ENCODE data around the gene STK32B. TPM values are rescaled to one million over a fixed set of nuclear protein-coding genes. Genes with fewer than 3 reads are reported as not detected.
"Not testable (repeated sequence)": the region's sequence is repeated elsewhere in the genome, so short reads cannot be mapped to it uniquely, and the experiment has no call there.

The STK32B gene
- total RNA-seq (under 1 TPM; 0.08 to 0.28 TPM), polyA plus RNA-seq (under 1 TPM in 1 of 2 donors, not detected in 1; 0.02 TPM)

DNA sequence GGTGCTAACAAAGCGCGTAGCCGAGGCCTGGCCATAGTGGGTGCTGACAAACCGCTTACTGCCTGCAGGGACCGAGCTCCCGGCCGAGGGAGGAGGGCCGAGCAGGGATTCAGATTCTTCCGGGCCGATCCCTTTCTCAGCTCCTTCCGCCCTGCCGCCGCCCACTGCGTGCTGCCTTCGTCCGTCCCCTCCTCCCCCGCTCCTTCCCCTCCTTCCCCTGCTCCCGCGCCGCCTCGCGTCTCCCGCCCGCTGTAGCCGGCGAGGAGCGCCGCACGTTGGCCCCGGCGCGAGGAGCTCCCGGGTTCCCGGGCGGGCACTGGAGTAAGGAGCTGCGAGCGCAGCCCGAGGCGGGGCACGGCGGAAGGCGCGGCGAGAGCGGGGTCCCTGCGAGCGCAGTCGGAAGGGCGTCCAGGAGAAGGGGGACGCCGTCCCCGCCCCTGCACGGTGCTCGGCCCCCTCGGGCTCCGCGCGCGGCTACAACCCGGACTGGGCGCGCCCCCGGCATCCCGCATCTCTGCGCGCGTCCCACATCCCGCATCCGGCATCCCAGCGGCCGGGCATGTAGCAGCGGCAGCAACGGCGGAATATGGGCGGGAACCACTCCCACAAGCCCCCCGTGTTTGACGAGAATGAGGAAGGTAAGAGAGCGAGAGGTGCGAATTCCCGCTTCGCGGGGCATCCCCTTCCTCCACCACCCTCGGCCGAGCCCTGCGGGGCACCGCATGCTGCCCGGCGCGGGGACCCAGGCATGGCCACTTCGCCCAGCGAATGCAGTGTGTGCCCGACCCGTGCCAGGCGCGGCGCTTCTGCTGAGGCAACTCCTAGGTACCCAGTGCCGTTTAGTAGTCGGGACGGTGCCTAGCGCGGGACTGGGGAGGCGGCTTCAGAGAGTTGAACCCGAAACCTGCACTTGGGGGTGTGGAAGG lies at the start of gene STK32B:
STK32B (plus strand) TSS at position 203 of the 926 bp plus-strand sequence.
- H3K4me3 ChIP-seq (ENCODE audit: low read depth in 1 of 3, low read length in 3 of 3), result peak within 1 kb of the TSS in 2 of 3 donors; percentile 33 to 43
- H3K36me3 ChIP-seq (ENCODE audit: control insufficient read depth in 4 of 4, insufficient read depth in 3 of 4, low read depth in 1 of 4, low read length in 3 of 4), result no peaks in the 10 kb centered on the region
- peak; percentile 39 for DNase-seq (ENCODE audit: low spot score)
- 2% methylated on average over 103 of the region's 103 CpGs for WGBS
- no peak within 1 kb of the TSS for H3K9ac ChIP-seq (ENCODE audit: low read depth in 1 of 2, low read length in 2 of 2)
- TF ChIP-seq EGR1 (IDR thresholded peaks at IDR 0.05; ENCODE audit: low read depth in 2 of 2) (no peak), JUND (IDR thresholded peaks at IDR 0.05) (no peak), ATF3 (IDR thresholded peaks at IDR 0.05) (no peak), TAF1 (conservative IDR thresholded peaks at IDR 0.05) (no peak), ZBTB33 (IDR thresholded peaks at IDR 0.05) (no peak), SP1 (IDR thresholded peaks at IDR 0.05) (no peak), HNF4A (conservative IDR thresholded peaks at IDR 0.05) (no peak), MAX (IDR thresholded peaks at IDR 0.05) (no peak), NR2F2 (IDR thresholded peaks at IDR 0.05) (no peak)
- peaks cover 1 to 17% (median 11%) of the 10 kb centered on the region in 4 donors for H3K4me1 ChIP-seq (ENCODE audit: control insufficient read depth in 4 of 4, insufficient read depth in 4 of 4, low read length in 3 of 4)
- H3K27ac ChIP-seq (ENCODE audit: low read depth in 1 of 2, low read length in 2 of 2), result no peak within 1 kb of the TSS
- no peaks in the 10 kb centered on the region for H3K9me3 ChIP-seq (ENCODE audit: control insufficient read depth in 4 of 4, low read length in 3 of 4)
- peaks cover 0 to 11% (median 2%) of the 10 kb centered on the region in 4 donors for H3K27me3 ChIP-seq (ENCODE audit: control insufficient read depth in 4 of 4, insufficient read depth in 4 of 4, low read length in 3 of 4)

DNA sequence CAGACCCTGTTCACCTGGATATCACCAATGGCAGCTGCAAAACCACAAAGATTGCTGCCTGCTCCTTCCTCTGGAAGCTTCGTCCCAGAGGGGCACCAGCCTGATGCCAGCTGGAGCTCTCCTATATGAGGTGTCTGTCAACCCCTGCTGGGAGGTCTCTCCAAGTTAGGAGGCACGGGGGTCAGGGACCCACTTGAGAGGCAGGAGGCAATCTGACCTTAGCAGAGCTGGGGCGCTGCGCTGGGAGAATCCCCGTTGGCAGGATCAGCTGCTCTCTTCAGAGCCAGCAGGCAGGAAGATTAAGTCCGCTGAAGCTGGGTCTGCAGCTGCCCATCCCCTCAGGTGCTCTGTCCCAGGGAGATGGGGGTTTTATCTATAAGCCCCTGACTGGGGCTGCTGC lies 49.6 kb upstream of the STK32B start:
- WGBS, result 64% methylated on average over 6 of the region's 6 CpGs
- H3K27me3 ChIP-seq (ENCODE audit: control insufficient read depth in 4 of 4, insufficient read depth in 4 of 4, low read length in 3 of 4); H3K36me3 ChIP-seq (ENCODE audit: control insufficient read depth in 4 of 4, insufficient read depth in 3 of 4, low read depth in 1 of 4, low read length in 3 of 4); H3K27ac ChIP-seq (ENCODE audit: low read depth in 1 of 2, low read length in 2 of 2); H3K9ac ChIP-seq (ENCODE audit: low read depth in 1 of 2, low read length in 2 of 2); H3K4me3 ChIP-seq (ENCODE audit: low read depth in 1 of 3, low read length in 3 of 3); H3K9me3 ChIP-seq (ENCODE audit: control insufficient read depth in 4 of 4, low read length in 3 of 4); H3K4me1 ChIP-seq (ENCODE audit: control insufficient read depth in 4 of 4, insufficient read depth in 4 of 4, low read length in 3 of 4); DNase-seq (ENCODE audit: low spot score): not testable (repeated sequence)

DNA sequence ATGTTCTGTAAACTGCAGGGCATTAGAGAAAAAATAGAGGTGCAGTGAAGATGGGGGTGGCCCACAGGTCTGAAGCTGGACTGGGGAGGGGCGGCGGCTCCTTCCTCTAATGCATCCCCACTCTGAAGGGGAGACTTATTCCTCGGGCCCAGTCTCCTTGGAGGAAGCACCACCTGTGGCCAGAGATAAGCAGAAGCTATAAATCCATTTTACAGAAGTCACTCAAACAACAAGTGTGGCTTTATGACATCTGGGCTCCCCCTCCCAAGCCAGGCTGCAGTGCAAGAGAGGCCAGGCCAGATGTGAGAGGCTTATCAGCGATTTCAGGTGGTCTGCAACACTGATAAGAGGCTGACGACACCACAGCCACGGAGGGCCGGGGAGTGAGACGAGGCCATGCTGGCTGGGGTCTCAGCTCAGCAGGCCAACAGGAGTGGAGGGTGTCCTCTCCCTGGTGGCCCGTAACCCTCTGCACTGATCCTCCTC lies 47.9 kb upstream of the STK32B start:
- peak; percentile 61 for DNase-seq (ENCODE audit: low spot score)
- Histone ChIP-seq H3K9ac (ENCODE audit: low read depth in 1 of 2, low read length in 2 of 2) (no peak overlapping the region), H3K4me3 (ENCODE audit: low read depth in 1 of 3, low read length in 3 of 3) (no peak overlapping the region), H3K9me3 (ENCODE audit: control insufficient read depth in 4 of 4, low read length in 3 of 4) (no peaks in the 10 kb centered on the region), H3K27me3 (ENCODE audit: control insufficient read depth in 4 of 4, insufficient read depth in 4 of 4, low read length in 3 of 4) (peaks cover 0 to 10% (median 0%) of the 10 kb centered on the region in 4 donors), H3K27ac (ENCODE audit: low read depth in 1 of 2, low read length in 2 of 2) (no peak overlapping the region), H3K4me1 (ENCODE audit: control insufficient read depth in 4 of 4, insufficient read depth in 4 of 4, low read length in 3 of 4) (no peaks in the 10 kb centered on the region), H3K36me3 (ENCODE audit: control insufficient read depth in 4 of 4, insufficient read depth in 3 of 4, low read depth in 1 of 4, low read length in 3 of 4) (no peaks in the 10 kb centered on the region)
- 33% methylated on average over 9 of the region's 9 CpGs for WGBS
- TF ChIP-seq RXRA (IDR thresholded peaks at IDR 0.05), result no peak
- no peak for TF ChIP-seq GABPA (IDR thresholded peaks at IDR 0.05 in 1 of 2, conservative IDR thresholded peaks at IDR 0.05 in 1 of 2)
- no peak for TF ChIP-seq HNF4A (conservative IDR thresholded peaks at IDR 0.05)
- no peak for TF ChIP-seq JUND (IDR thresholded peaks at IDR 0.05)
- TF ChIP-seq ATF3 (IDR thresholded peaks at IDR 0.05), result no peak
- no peak for TF ChIP-seq YY1 (IDR thresholded peaks at IDR 0.05)
- TF ChIP-seq EGR1 (IDR thresholded peaks at IDR 0.05; ENCODE audit: low read depth in 2 of 2), result no peak
- TF ChIP-seq NR2F2 (IDR thresholded peaks at IDR 0.05), result no peak
- no peak for TF ChIP-seq RAD21 (IDR thresholded peaks at IDR 0.05)
- TF ChIP-seq, protein P1, sequence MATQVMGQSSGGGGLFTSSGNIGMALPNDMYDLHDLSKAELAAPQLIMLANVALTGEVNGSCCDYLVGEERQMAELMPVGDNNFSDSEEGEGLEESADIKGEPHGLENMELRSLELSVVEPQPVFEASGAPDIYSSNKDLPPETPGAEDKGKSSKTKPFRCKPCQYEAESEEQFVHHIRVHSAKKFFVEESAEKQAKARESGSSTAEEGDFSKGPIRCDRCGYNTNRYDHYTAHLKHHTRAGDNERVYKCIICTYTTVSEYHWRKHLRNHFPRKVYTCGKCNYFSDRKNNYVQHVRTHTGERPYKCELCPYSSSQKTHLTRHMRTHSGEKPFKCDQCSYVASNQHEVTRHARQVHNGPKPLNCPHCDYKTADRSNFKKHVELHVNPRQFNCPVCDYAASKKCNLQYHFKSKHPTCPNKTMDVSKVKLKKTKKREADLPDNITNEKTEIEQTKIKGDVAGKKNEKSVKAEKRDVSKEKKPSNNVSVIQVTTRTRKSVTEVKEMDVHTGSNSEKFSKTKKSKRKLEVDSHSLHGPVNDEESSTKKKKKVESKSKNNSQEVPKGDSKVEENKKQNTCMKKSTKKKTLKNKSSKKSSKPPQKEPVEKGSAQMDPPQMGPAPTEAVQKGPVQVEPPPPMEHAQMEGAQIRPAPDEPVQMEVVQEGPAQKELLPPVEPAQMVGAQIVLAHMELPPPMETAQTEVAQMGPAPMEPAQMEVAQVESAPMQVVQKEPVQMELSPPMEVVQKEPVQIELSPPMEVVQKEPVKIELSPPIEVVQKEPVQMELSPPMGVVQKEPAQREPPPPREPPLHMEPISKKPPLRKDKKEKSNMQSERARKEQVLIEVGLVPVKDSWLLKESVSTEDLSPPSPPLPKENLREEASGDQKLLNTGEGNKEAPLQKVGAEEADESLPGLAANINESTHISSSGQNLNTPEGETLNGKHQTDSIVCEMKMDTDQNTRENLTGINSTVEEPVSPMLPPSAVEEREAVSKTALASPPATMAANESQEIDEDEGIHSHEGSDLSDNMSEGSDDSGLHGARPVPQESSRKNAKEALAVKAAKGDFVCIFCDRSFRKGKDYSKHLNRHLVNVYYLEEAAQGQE (IDR thresholded peaks at IDR 0.05), result no peak
- no peak for TF ChIP-seq FOXA2 (IDR thresholded peaks at IDR 0.05)
- no peak for TF ChIP-seq MAX (IDR thresholded peaks at IDR 0.05)
- no peak for TF ChIP-seq CTCF (IDR thresholded peaks at IDR 0.05; ENCODE audit: low read depth, low read length, missing input control)

All from liver (tissue), 9 donors.